BE2C (cell line): ENCODE measurements around the gene RCAN1.

ENCODE experiments used
- DNase-seq: peaks from one replicate; pipeline ENCODE4 v3.0.0-alpha.2; 2020
- H3K27me3 ChIP-seq: fragments of 250-450 bp; sonication (Bioruptor Pico); 2 replicates; pipeline ENCODE4 v1.5.1; 2020; ENCODE audit warnings: mild to moderate bottlenecking
- H3K36me3 ChIP-seq: fragments of 250-450 bp; sonication (Bioruptor Pico); 2 replicates; pipeline ENCODE4 v1.5.1; 2020; ENCODE audit warnings: mild to moderate bottlenecking
- H3K4me1 ChIP-seq: fragments of 250-450 bp; sonication (Bioruptor Pico); 2 replicates; pipeline ENCODE4 v1.5.1; 2020
- H3K4me3 ChIP-seq: 2 replicates; pipeline ENCODE4 v1.5.1; 2011; ENCODE audit warnings: low read depth, low read length
- H3K9me3 ChIP-seq: fragments of 250-450 bp; sonication (Bioruptor Pico); 2 replicates; pipeline ENCODE4 v1.5.1; 2020
- CTCF ChIP-seq: IDR thresholded peaks from 2 replicates; pipeline ENCODE4 v1.5.1; 2012; ENCODE audit warnings: mild to moderate bottlenecking, low read depth, low read length

Gene RCAN1

GRCh38 chr21:34597406-34597805, 17.5 kb downstream of the RCAN1 start:
- TF ChIP-seq CTCF: no peak
- no peaks in the 10 kb centered on the region for H3K27me3 ChIP-seq
- no peaks in the 10 kb centered on the region for H3K4me1 ChIP-seq
- no peak for DNase-seq
- H3K9me3 ChIP-seq: no peaks in the 10 kb centered on the region
- H3K36me3 ChIP-seq: no peaks in the 10 kb centered on the region
- H3K4me3 ChIP-seq: no peak overlapping the region

- no peak overlapping the region for H3K4me3 ChIP-seq
- no peaks in the 10 kb centered on the region for H3K36me3 ChIP-seq
- H3K27me3 ChIP-seq: no peaks in the 10 kb centered on the region
- H3K9me3 ChIP-seq: no peaks in the 10 kb centered on the region
- no peak for DNase-seq
- H3K4me1 ChIP-seq: no peaks in the 10 kb centered on the region
- TF ChIP-seq CTCF: no peak
Measured at GRCh38 chr21:34596561-34597271, 18.2 kb downstream of the RCAN1 start.

DNA sequence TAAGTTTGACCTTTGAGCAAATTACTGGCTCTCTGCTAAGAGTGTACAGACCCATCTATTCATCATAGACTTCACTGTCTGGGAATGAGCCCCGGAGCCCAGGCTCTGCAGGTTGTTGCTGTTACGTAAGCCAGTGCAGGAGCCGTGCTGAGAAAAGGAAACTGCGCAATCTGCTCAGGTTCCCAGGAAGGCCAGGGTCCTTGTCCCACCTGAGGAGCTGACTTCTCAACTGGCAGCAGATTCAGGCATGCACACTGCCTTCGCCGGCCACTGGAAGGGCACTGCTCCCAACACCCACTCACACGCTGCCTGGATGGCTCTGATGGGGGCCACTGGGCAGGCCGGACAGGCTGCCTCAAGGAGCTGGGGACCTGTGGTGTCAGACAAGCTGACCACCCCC, 19.5 kb downstream of the RCAN1 start:
- no peak overlapping the region for H3K4me3 ChIP-seq
- TF ChIP-seq CTCF: no peak
- DNase-seq: no peak
- no peaks in the 10 kb centered on the region for H3K36me3 ChIP-seq
- H3K4me1 ChIP-seq: no peaks in the 10 kb centered on the region
- no peaks in the 10 kb centered on the region for H3K27me3 ChIP-seq
- no peaks in the 10 kb centered on the region for H3K9me3 ChIP-seq

DNA sequence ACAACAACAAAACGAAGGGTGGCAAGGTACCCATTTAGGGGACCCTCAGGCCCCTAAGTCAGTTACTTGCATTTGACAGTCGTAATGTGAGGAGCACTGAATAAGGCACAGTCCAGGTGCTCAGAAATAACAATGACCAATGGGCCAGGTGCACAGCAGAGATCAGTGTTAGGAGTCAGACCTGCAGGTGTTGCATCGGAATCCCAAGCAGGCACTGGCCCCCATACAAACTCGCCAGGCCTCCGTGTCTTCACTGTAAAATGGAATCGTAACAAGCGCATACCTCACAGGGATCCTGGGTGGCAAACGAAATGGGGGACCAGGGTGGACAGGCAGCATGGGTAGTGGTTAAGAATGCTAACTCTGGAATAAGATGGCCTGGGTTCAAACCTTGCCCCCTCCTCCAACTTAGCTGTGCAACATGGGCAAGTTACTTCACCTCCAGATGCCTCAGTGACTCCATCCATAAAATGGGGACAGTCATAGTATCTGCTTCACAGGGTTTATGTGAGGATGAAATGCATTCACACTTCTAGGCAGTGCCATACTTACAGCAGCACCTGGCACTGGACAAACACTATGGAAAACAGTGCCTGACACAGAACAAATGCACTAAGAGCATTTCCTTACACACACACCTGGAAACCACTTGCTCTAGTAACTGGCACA, 20.2 kb downstream of the RCAN1 start:
- TF ChIP-seq CTCF: no peak
- no peak for DNase-seq
- Histone ChIP-seq H3K9me3 (no peaks in the 10 kb centered on the region), H3K4me1 (no peaks in the 10 kb centered on the region), H3K27me3 (no peaks in the 10 kb centered on the region), H3K36me3 (no peaks in the 10 kb centered on the region), H3K4me3 (no peak overlapping the region)

DNA sequence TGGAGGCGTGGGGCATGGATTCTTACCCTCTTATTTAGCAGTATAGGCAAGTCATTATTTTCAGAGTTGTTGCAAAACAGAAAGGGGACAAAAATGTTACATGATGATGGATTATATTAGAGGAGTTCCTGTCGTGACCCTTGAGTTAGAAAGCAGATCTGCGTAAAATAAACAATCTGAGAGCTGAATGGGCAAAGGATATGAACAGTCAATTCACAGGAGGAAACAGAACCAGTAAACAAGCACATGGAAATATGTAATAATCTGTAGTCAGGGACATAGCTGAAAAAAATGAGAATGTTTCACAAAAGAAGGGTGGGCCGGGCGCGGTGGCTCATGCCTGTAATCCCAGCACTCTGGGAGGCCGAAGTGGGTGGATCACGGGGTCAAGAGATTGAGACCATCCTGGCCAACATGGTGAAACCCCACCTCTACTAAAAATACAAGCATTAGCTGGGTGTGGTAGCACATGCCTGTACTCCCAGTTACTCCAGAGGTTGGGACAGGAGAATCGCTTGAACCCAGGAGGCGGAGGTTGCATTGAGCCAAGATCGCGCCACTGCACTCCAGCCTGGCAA, 20.9 kb downstream of the RCAN1 start:
- no peaks in the 10 kb centered on the region for H3K9me3 ChIP-seq
- no peak for DNase-seq
- no peak for TF ChIP-seq CTCF

GRCh38 chr21:34593423-34593822, 21.5 kb downstream of the RCAN1 start:
- no peak for DNase-seq
- no peak for TF ChIP-seq CTCF
- Histone ChIP-seq H3K4me1 (no peaks in the 10 kb centered on the region), H3K9me3 (no peaks in the 10 kb centered on the region), H3K27me3 (no peaks in the 10 kb centered on the region), H3K36me3 (no peaks in the 10 kb centered on the region), H3K4me3 (no peak overlapping the region)

More for the DNA sequence above, 20.9 kb downstream of the RCAN1 start:
- no peaks in the 10 kb centered on the region for H3K36me3 ChIP-seq
- no peaks in the 10 kb centered on the region for H3K4me1 ChIP-seq
- no peaks in the 10 kb centered on the region for H3K27me3 ChIP-seq
- no peak overlapping the region for H3K4me3 ChIP-seq
